ENCODE measurements around the gene PRR23E.

- TF ChIP-seq POLR2A (IDR thresholded peaks at IDR 0.05) = no peak
- no peak for TF ChIP-seq CTCF (IDR thresholded peaks at IDR 0.05)
Observed at GRCh38 chr3:127222664-127223063, 29.7 kb downstream of the PRR23E start.
